BLaER1 (cell line): ENCODE data around the gene SERPINA4.

Experiments
- H3K27ac ChIP-seq: shearing (Covaris generic); formaldehyde crosslinking; 2 replicates; pipeline ENCODE4 v1.8.1; 2022
- H3K27me3 ChIP-seq: shearing (Covaris generic); formaldehyde crosslinking; 2 replicates; pipeline ENCODE4 v1.8.1; 2022
- H3K36me3 ChIP-seq: shearing (Covaris generic); formaldehyde crosslinking; 2 replicates; pipeline ENCODE4 v1.8.1; 2022
- H3K4me1 ChIP-seq: shearing (Covaris generic); formaldehyde crosslinking; 2 replicates; pipeline ENCODE4 v1.8.1; 2022
- H3K4me2 ChIP-seq: shearing (Covaris generic); formaldehyde crosslinking; 2 replicates; pipeline ENCODE4 v1.8.1; 2022
- H3K4me3 ChIP-seq: shearing (Covaris generic); formaldehyde crosslinking; 2 replicates; pipeline ENCODE4 v1.8.1; 2022
- H3K9ac ChIP-seq: shearing (Covaris generic); formaldehyde crosslinking; 2 replicates; pipeline ENCODE4 v1.8.1; 2022
- H3K9me3 ChIP-seq: shearing (Covaris generic); formaldehyde crosslinking; 2 replicates; pipeline ENCODE4 v1.8.1; 2022
- H4K20me1 ChIP-seq: shearing (Covaris generic); formaldehyde crosslinking; 2 replicates; pipeline ENCODE4 v1.8.1; 2022
- Cebpa-rat ChIP-seq: shearing (Covaris generic); IDR thresholded peaks from 2 replicates; pipeline ENCODE4 v1.8.1; 2022

The SERPINA4 gene

GRCh38 chr14:94562941-94563883 lies 2.0 kb downstream of the SERPINA4 start:
- no peak overlapping the region for H3K4me3 ChIP-seq
- H3K36me3 ChIP-seq, result no peaks in the 10 kb centered on the region
- no peak overlapping the region for H3K9ac ChIP-seq
- H3K4me1 ChIP-seq, result peaks cover 8% of the 10 kb centered on the region; the same call in 1 of the 2 replicates
- H3K4me2 ChIP-seq, result no peak overlapping the region
- TF ChIP-seq Cebpa-rat, result no peak
- no peaks in the 10 kb centered on the region for H3K27me3 ChIP-seq
- H4K20me1 ChIP-seq, result no peaks in the 10 kb centered on the region
- no peak overlapping the region for H3K27ac ChIP-seq
- no peaks in the 10 kb centered on the region for H3K9me3 ChIP-seq

GRCh38 chr14:94564381-94564780 lies 3.1 kb downstream of the SERPINA4 start:
- Histone ChIP-seq H4K20me1 (no peaks in the 10 kb centered on the region), H3K27ac (no peak overlapping the region), H3K36me3 (no peaks in the 10 kb centered on the region), H3K4me2 (no peak overlapping the region), H3K4me3 (no peak overlapping the region), H3K4me1 (peaks cover 8% of the 10 kb centered on the region; the same call in 1 of the 2 replicates), H3K9me3 (no peaks in the 10 kb centered on the region), H3K27me3 (no peaks in the 10 kb centered on the region), H3K9ac (no peak overlapping the region)
- TF ChIP-seq Cebpa-rat, result no peak

GRCh38 chr14:94568186-94568585 lies 6.9 kb downstream of the SERPINA4 start:
- Histone ChIP-seq H3K9me3 (no peaks in the 10 kb centered on the region), H3K9ac (no peak overlapping the region), H3K4me2 (no peak overlapping the region), H4K20me1 (no peaks in the 10 kb centered on the region), H3K4me1 (no peaks in the 10 kb centered on the region), H3K27me3 (no peaks in the 10 kb centered on the region), H3K36me3 (no peaks in the 10 kb centered on the region), H3K4me3 (no peak overlapping the region), H3K27ac (no peak overlapping the region)
- TF ChIP-seq Cebpa-rat, result no peak

- Histone ChIP-seq H4K20me1 (no peaks in the 10 kb centered on the region), H3K9me3 (no peaks in the 10 kb centered on the region), H3K36me3 (no peaks in the 10 kb centered on the region), H3K27ac (no peak overlapping the region), H3K9ac (no peak overlapping the region), H3K4me1 (no peaks in the 10 kb centered on the region), H3K4me3 (no peak overlapping the region), H3K4me2 (no peak overlapping the region), H3K27me3 (no peaks in the 10 kb centered on the region)
- TF ChIP-seq Cebpa-rat, result no peak
Measured at GRCh38 chr14:94569381-94570001, 8.2 kb downstream of the SERPINA4 start.

GRCh38 chr14:94570002-94570400 lies 8.8 kb downstream of the SERPINA4 start:
- no peak for TF ChIP-seq Cebpa-rat
- Histone ChIP-seq H3K9me3 (no peaks in the 10 kb centered on the region), H3K9ac (no peak overlapping the region), H4K20me1 (no peaks in the 10 kb centered on the region), H3K36me3 (no peaks in the 10 kb centered on the region), H3K27ac (no peak overlapping the region), H3K4me1 (no peaks in the 10 kb centered on the region), H3K4me2 (no peak overlapping the region), H3K27me3 (no peaks in the 10 kb centered on the region), H3K4me3 (no peak overlapping the region)

- no peaks in the 10 kb centered on the region for H3K27me3 ChIP-seq
- no peak overlapping the region for H3K27ac ChIP-seq
- H3K4me2 ChIP-seq, result no peak overlapping the region
- no peak overlapping the region for H3K4me3 ChIP-seq
- H3K9ac ChIP-seq, result no peak overlapping the region
- H3K36me3 ChIP-seq, result no peaks in the 10 kb centered on the region
- no peak for TF ChIP-seq Cebpa-rat
- H3K9me3 ChIP-seq, result no peaks in the 10 kb centered on the region
- H4K20me1 ChIP-seq, result no peaks in the 10 kb centered on the region
- no peaks in the 10 kb centered on the region for H3K4me1 ChIP-seq
Measured at GRCh38 chr14:94570440-94570839, 9.2 kb downstream of the SERPINA4 start.

GRCh38 chr14:94571395-94571794 lies 10.2 kb downstream of the SERPINA4 start:
- Histone ChIP-seq H3K9ac (no peak overlapping the region), H3K4me1 (no peaks in the 10 kb centered on the region), H3K36me3 (no peaks in the 10 kb centered on the region), H3K9me3 (no peaks in the 10 kb centered on the region), H3K4me2 (no peak overlapping the region), H4K20me1 (no peaks in the 10 kb centered on the region), H3K4me3 (no peak overlapping the region), H3K27me3 (no peaks in the 10 kb centered on the region), H3K27ac (no peak overlapping the region)
- TF ChIP-seq Cebpa-rat, result no peak

GRCh38 chr14:94571950-94572349 lies 10.7 kb downstream of the SERPINA4 start:
- Histone ChIP-seq H3K4me3 (no peak overlapping the region), H3K4me1 (no peaks in the 10 kb centered on the region), H3K27me3 (no peaks in the 10 kb centered on the region), H3K4me2 (no peak overlapping the region), H3K9me3 (no peaks in the 10 kb centered on the region), H3K36me3 (no peaks in the 10 kb centered on the region), H4K20me1 (no peaks in the 10 kb centered on the region), H3K27ac (no peak overlapping the region), H3K9ac (no peak overlapping the region)
- TF ChIP-seq Cebpa-rat, result no peak

- Histone ChIP-seq H3K4me1 (no peaks in the 10 kb centered on the region), H3K9ac (no peak overlapping the region), H3K36me3 (no peaks in the 10 kb centered on the region), H3K4me2 (no peak overlapping the region), H3K9me3 (no peaks in the 10 kb centered on the region), H4K20me1 (no peaks in the 10 kb centered on the region), H3K27me3 (no peaks in the 10 kb centered on the region), H3K4me3 (no peak overlapping the region), H3K27ac (no peak overlapping the region)
- no peak for TF ChIP-seq Cebpa-rat
Measured at GRCh38 chr14:94572637-94573303, 11.5 kb downstream of the SERPINA4 start.
